Stimulated activated naive CD8-positive, alpha-beta T cell treated with anti-CD3 and anti-CD28 coated beads, Interleukin-15, Interleukin-2, amounts not matched to agents 100 ng/mL and 50 ng/mL, for 24 hours (primary cell): ENCODE measurements around the gene POLD2.

Source experiments
- H3K27ac Mint-ChIP-seq: one replicate; pipeline ENCODE4 v1.8.0; 2021; ENCODE audit warnings: mild to moderate bottlenecking, mixed read lengths
- H3K27me3 Mint-ChIP-seq: one replicate; pipeline ENCODE4 v1.8.0; 2021; ENCODE audit warnings: mixed read lengths
- H3K36me3 Mint-ChIP-seq: one replicate; pipeline ENCODE4 v1.8.0; 2021; ENCODE audit warnings: low read depth, mixed read lengths
- H3K4me1 Mint-ChIP-seq: one replicate; pipeline ENCODE4 v1.8.0; 2021; ENCODE audit warnings: low read depth, mixed read lengths
- H3K4me3 Mint-ChIP-seq: one replicate; pipeline ENCODE4 v1.8.0; 2021; ENCODE audit warnings: mild to moderate bottlenecking, mixed read lengths
- H3K9me3 Mint-ChIP-seq: one replicate; pipeline ENCODE4 v1.8.0; 2021; ENCODE audit warnings: mixed read lengths

Gene POLD2

GRCh38 chr7:44156453-44157010 lies 33.2 kb upstream of the POLD2 start:
- Mint-ChIP-seq H3K4me1 (no peaks in the 10 kb centered on the region), H3K4me3 (no peak overlapping the region), H3K9me3 (no peaks in the 10 kb centered on the region), H3K36me3 (no peaks in the 10 kb centered on the region), H3K27me3 (no peaks in the 10 kb centered on the region), H3K27ac (no peak overlapping the region)

GRCh38 chr7:44155191-44156185 lies 32.1 kb upstream of the POLD2 start:
- no peak overlapping the region for H3K27ac Mint-ChIP-seq
- no peaks in the 10 kb centered on the region for H3K36me3 Mint-ChIP-seq
- no peaks in the 10 kb centered on the region for H3K27me3 Mint-ChIP-seq
- H3K4me1 Mint-ChIP-seq, result no peaks in the 10 kb centered on the region
- no peak overlapping the region for H3K4me3 Mint-ChIP-seq
- no peaks in the 10 kb centered on the region for H3K9me3 Mint-ChIP-seq

DNA sequence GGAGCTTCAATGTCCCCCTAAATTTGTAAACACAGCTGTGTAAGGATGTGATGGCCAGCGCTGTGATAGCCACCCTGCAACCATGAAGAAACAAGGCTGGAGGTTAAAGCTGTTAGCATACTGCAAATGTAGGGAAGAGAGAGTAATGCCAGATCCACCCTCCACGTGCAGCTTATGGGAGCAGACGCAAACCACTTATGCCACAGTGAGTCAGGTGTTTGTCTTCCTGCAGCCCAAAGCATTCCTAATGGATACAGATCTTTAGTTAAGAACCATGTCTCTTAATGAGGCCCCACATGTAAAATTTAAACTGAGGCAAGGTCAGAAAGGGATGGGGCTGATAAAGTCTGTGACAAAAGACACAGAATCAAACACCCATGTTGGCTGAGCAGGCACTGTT lies 31.4 kb upstream of the POLD2 start:
- Mint-ChIP-seq H3K27ac (no peak overlapping the region), H3K27me3 (no peaks in the 10 kb centered on the region), H3K4me3 (no peak overlapping the region), H3K9me3 (no peaks in the 10 kb centered on the region), H3K36me3 (no peaks in the 10 kb centered on the region), H3K4me1 (no peaks in the 10 kb centered on the region)

GRCh38 chr7:44153948-44154335 lies 30.6 kb upstream of the POLD2 start:
- Mint-ChIP-seq H3K9me3 (no peaks in the 10 kb centered on the region), H3K27ac (no peak overlapping the region), H3K4me3 (no peak overlapping the region), H3K4me1 (no peaks in the 10 kb centered on the region), H3K27me3 (no peaks in the 10 kb centered on the region), H3K36me3 (no peaks in the 10 kb centered on the region)

- no peaks in the 10 kb centered on the region for H3K9me3 Mint-ChIP-seq
These were observed 29.9 kb upstream of the POLD2 start for GRCh38 chr7:44152971-44153947.

DNA sequence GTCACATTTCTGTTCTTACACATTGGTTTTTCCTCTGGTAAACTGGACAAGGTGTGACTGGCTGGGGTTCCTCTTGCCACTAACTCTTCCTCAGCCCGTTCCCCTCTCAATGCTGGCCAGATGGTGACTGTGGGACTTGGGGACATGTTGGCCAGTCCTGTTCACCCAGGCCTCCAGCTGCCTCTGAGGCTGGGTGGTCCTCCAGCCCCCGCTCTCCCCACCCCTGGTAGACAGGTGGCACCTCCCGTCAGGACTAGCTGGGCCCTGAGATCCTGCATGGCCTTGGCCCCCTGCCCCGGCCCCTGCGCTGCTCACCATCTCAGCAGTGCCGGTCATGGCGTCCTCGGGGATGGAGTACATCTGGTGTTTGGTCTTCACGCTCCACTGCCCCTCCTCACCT lies 28.6 kb upstream of the POLD2 start:
- Mint-ChIP-seq H3K4me3 (no peak overlapping the region), H3K27me3 (no peaks in the 10 kb centered on the region), H3K4me1 (no peaks in the 10 kb centered on the region), H3K27ac (no peak overlapping the region), H3K9me3 (no peaks in the 10 kb centered on the region), H3K36me3 (no peaks in the 10 kb centered on the region)

More at GRCh38 chr7:44152971-44153947, 29.9 kb upstream of the POLD2 start:
- Mint-ChIP-seq H3K4me1 (no peaks in the 10 kb centered on the region), H3K27me3 (no peaks in the 10 kb centered on the region), H3K27ac (no peak overlapping the region), H3K36me3 (no peaks in the 10 kb centered on the region), H3K4me3 (no peak overlapping the region)

GRCh38 chr7:44150966-44151941 lies 27.9 kb upstream of the POLD2 start:
- H3K27me3 Mint-ChIP-seq, result no peaks in the 10 kb centered on the region
- H3K27ac Mint-ChIP-seq, result no peak overlapping the region
- no peaks in the 10 kb centered on the region for H3K36me3 Mint-ChIP-seq
- no peak overlapping the region for H3K4me3 Mint-ChIP-seq
- no peaks in the 10 kb centered on the region for H3K4me1 Mint-ChIP-seq
- H3K9me3 Mint-ChIP-seq, result no peaks in the 10 kb centered on the region

- peaks cover under 1% of the 10 kb centered on the region for H3K27me3 Mint-ChIP-seq
- H3K9me3 Mint-ChIP-seq, result no peaks in the 10 kb centered on the region
- H3K4me3 Mint-ChIP-seq, result no peak overlapping the region
- no peak overlapping the region for H3K27ac Mint-ChIP-seq
- H3K4me1 Mint-ChIP-seq, result peaks cover 4% of the 10 kb centered on the region
- no peaks in the 10 kb centered on the region for H3K36me3 Mint-ChIP-seq
These were observed 27.1 kb upstream of the POLD2 start for GRCh38 chr7:44150466-44150832.

DNA sequence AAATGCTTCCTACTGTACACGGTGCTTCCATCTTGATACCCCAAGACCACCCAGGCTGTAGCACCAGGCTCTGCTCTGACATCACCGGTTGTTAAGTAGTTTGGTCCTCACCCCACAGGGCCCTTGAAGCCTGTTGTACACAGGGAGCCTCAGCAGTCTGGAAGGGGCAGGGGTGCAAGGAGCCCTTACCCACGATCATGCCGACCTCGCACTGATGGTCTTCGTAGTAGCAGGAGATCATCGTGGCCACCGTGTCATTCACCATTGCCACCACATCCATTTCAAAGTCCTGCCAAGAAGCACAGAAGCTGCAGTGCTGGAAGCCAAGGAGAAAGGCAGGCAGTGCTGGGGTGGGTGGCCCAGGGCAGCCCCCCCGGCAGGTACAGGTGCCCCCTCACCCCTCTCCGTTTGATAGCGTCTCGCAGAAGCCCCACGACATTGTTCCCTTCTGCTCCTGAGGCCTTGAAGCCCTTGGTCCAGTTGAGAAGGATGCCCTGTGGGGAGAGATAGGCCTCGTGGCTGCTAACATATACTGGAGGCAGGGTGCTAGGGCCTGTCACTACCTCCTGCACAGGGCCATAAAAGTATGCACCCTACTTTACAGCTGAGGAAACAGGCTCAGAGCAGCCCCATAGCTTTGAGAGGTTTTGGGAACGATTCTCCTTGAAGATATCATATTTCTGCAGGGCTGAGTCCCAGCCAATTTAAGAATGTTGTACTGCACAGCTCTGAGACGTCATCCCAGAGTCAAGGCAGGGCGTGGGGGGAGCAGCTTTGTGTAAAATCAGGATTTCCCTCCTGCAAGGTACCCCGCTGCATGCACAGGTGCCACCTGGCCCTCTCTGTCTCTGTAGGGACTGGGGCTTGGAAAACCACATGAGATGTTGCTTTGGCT lies 26.5 kb upstream of the POLD2 start:
- H3K4me1 Mint-ChIP-seq, result peaks cover 9% of the 10 kb centered on the region
- H3K4me3 Mint-ChIP-seq, result no peak overlapping the region

DNA sequence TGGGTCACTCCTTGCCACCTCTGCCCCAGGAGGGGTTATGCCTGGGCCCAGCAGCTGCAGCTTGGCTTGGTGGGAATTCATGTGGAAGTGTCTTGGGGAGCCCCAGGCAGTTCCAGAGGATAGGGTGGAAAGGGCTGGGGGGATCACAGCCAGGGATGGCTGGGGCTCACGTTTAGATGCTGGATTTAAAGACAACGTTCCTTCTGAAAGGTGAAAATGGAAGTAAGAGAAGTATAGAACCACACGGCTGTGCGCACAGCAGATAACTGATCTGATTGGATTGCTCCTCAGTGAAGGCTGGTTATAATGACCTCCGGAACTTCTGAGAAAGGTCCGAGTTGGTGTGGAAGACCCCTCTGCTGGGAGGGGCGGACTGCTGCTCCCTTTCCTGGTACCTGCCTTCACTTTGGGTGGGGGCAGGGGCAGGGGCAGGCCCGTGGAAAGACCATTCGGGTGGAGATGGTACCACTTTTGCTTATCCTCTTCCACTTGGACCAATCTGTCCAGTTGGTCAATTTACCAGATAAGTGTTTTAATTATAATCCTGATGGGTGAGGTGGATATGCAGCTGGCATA lies 25.7 kb upstream of the POLD2 start:
- Mint-ChIP-seq H3K36me3 (no peaks in the 10 kb centered on the region), H3K27ac (no peak overlapping the region), H3K4me3 (no peak overlapping the region), H3K9me3 (no peaks in the 10 kb centered on the region), H3K4me1 (peaks cover 9% of the 10 kb centered on the region), H3K27me3 (peaks cover 6% of the 10 kb centered on the region)

More for the DNA sequence above, 26.5 kb upstream of the POLD2 start:
- no peak overlapping the region for H3K27ac Mint-ChIP-seq
- H3K9me3 Mint-ChIP-seq, result no peaks in the 10 kb centered on the region
- peaks cover 6% of the 10 kb centered on the region for H3K27me3 Mint-ChIP-seq
- no peaks in the 10 kb centered on the region for H3K36me3 Mint-ChIP-seq

- H3K4me3 Mint-ChIP-seq, result no peak overlapping the region
- peaks cover 9% of the 10 kb centered on the region for H3K4me1 Mint-ChIP-seq
- H3K27ac Mint-ChIP-seq, result no peak overlapping the region
- H3K27me3 Mint-ChIP-seq, result peaks cover 6% of the 10 kb centered on the region
- no peaks in the 10 kb centered on the region for H3K36me3 Mint-ChIP-seq
- no peaks in the 10 kb centered on the region for H3K9me3 Mint-ChIP-seq
These were observed 24.8 kb upstream of the POLD2 start for GRCh38 chr7:44148166-44148565.

DNA sequence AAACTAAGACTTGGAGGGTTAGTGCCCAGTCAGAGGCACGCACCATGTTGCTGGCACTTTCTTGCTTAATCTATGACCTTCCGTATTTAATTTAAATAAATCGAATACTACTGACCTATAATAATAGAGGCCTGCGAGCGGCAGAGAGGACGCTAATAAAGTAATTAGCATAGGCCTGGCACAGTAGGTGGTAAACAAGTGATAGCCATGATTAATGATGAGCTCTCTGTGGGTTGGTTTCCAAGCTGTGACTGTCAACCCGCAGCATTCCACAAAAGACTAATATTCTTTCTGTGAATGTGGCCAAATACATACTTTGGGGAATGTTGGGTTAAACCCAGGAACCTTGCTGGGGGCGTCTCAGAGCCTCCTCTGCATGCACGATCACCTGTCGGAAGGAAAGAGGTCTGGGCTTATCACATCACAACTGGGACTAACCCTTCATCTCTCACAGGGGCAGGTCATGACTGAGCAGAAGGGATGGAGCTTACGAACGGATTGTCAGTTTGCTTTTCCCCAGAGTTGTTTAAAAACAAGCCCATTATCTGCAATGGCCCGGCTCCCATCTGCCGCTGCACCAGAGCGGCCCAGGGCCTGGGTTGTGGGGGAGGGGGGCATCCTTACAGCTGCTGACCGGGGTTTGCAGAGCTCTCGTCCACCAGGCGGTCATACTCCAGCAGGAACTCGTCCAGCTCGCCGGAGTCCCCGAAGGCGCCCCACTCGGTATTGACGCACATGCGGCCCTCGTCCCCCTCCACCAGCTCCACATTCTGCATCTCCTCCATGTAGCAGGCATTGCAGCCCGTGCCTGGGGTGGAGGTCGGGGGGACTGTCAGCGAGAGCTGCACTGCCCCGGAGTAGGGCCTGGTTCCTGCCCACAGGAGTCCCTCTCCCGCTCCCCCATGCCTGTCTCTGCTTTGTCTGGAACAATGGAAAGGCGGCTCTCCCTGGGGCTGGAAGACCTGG lies 24.0 kb upstream of the POLD2 start:
- Mint-ChIP-seq H3K4me3 (no peak overlapping the region), H3K36me3 (no peaks in the 10 kb centered on the region), H3K27ac (no peak overlapping the region), H3K27me3 (peaks cover 6% of the 10 kb centered on the region), H3K4me1 (peaks cover 9% of the 10 kb centered on the region), H3K9me3 (no peaks in the 10 kb centered on the region)
